ENCODE data around the gene REN.

REN gene

GRCh38 chr1:204106825-204107224 lies 59.3 kb downstream of the REN start:
- DNase-seq, result no peak

- no peak for DNase-seq
Measured at GRCh38 chr1:204105131-204105515, 61.0 kb downstream of the REN start.

Data from CD4-positive, alpha-beta T cell treated with Interleukin-10 for 1 hour (primary cell).